Activated CD4-positive, CD25-positive, alpha-beta regulatory T cell treated with anti-CD3 and anti-CD28 coated beads, Interleukin-2, amount 50 U/mL, for 72 hours (primary cell): ENCODE measurements around the gene KIF3B.
A peak's percentile ranks its signal among the peaks of the same experiment; 100 is the strongest.
"Not testable (repeated sequence)": the region's sequence is repeated elsewhere in the genome, so short reads cannot be mapped to it uniquely, and the experiment has no call there.

Source experiments
- DNase-seq: peaks from one replicate; pipeline ENCODE4 v3.0.0; 2021

Gene KIF3B

GRCh38 chr20:32277361-32278198 is at the start of gene KIF3B:
KIF3B (plus strand) TSS chr20:32277651; CDS start chr20:32309778, 32,127 bp downstream.
- peak; percentile 79 for DNase-seq

- no peak for DNase-seq
Observed at GRCh38 chr20:32227744-32228688, 49.4 kb upstream of the KIF3B start.

- no peak for DNase-seq
Observed at GRCh38 chr20:32229251-32229747, 48.2 kb upstream of the KIF3B start.

- DNase-seq: no peak
Observed at GRCh38 chr20:32230707-32231106, 46.7 kb upstream of the KIF3B start.

- DNase-seq: no peak
Observed at GRCh38 chr20:32231245-32231644, 46.2 kb upstream of the KIF3B start.

- DNase-seq: no peak
Observed at GRCh38 chr20:32231847-32232246, 45.6 kb upstream of the KIF3B start.

- no peak for DNase-seq
Observed at GRCh38 chr20:32232326-32232886, 45.0 kb upstream of the KIF3B start.

- DNase-seq: no peak
Observed at GRCh38 chr20:32233286-32233685, 44.2 kb upstream of the KIF3B start.

- DNase-seq: no peak
Observed at GRCh38 chr20:32234135-32234808, 43.2 kb upstream of the KIF3B start.

- DNase-seq: no peak
Observed at GRCh38 chr20:32235331-32236047, 42.0 kb upstream of the KIF3B start.

GRCh38 chr20:32236048-32236533 is 41.4 kb upstream of the KIF3B start:
- DNase-seq: no peak

- no peak for DNase-seq
Observed at GRCh38 chr20:32236819-32237218, 40.6 kb upstream of the KIF3B start.

GRCh38 chr20:32237419-32237818 is 40.0 kb upstream of the KIF3B start:
- DNase-seq: no peak

GRCh38 chr20:32238483-32239425 is 38.7 kb upstream of the KIF3B start:
- DNase-seq: no peak

- DNase-seq: no peak
Observed at GRCh38 chr20:32240205-32240604, 37.2 kb upstream of the KIF3B start.

- no peak for DNase-seq
Observed at GRCh38 chr20:32241807-32242206, 35.6 kb upstream of the KIF3B start.

GRCh38 chr20:32244150-32244823 is 33.2 kb upstream of the KIF3B start:
- no peak for DNase-seq

- DNase-seq: no peak
Observed at GRCh38 chr20:32244959-32245358, 32.5 kb upstream of the KIF3B start.

GRCh38 chr20:32246208-32246607 is 31.2 kb upstream of the KIF3B start:
- not testable (repeated sequence) for DNase-seq

GRCh38 chr20:32248043-32248442 is 29.4 kb upstream of the KIF3B start:
- DNase-seq: no peak
